Left lung (tissue), 10 donors: ENCODE results near the gene CLTC. TPM values are rescaled to one million over a fixed set of nuclear protein-coding genes. Genes with fewer than 3 reads are reported as not detected.

Experiments used
- ATAC-seq: fragments of 200-7000 bp; cut with Tn5 transposase; one replicate; pipeline ENCODE4 v1.9.1; 2020; ENCODE audit warnings: moderate library complexity
- DNase-seq, 4 donors: peaks; one replicate each; pipeline ENCODE4 v3.0.0-alpha.2; 2013 to 2020
- H3K27ac ChIP-seq, 2 donors: fragments of 200-600 bp; sonication (generic) in 1 of 2; one replicate each; pipeline versions ENCODE4 v1.5.0 to v1.8.0; 2020 to 2021
- H3K27me3 ChIP-seq, 2 donors: fragments of 200-600 bp; sonication (generic) in 1 of 2; one replicate each; pipeline versions ENCODE4 v1.5.0 to v1.8.0; 2020 to 2021
- H3K36me3 ChIP-seq, 2 donors: fragments of 200-600 bp; sonication (generic) in 1 of 2; one replicate each; pipeline versions ENCODE4 v1.5.0 to v1.8.0; 2020 to 2021
- H3K4me1 ChIP-seq, 2 donors: fragments of 200-600 bp; one replicate each; pipeline ENCODE4 v1.8.0; 2021
- H3K4me3 ChIP-seq, 2 donors: fragments of 200-600 bp; sonication (generic) in 1 of 2; one replicate each; pipeline versions ENCODE4 v1.5.0 to v1.8.0; 2020 to 2021; ENCODE audit warnings: mild to moderate bottlenecking in 1 of 2
- H3K9me3 ChIP-seq, 2 donors: fragments of 200-600 bp; sonication (generic) in 1 of 2; one replicate each; pipeline versions ENCODE4 v1.5.0 to v1.8.0; 2020 to 2021
- intact Hi-C, 2 donors: fragments of 100-400 bp; cut with DNase I; formaldehyde crosslinking; loops; one replicate each; pipeline versions ENCODE4 v1.11.2 to v1.14.2; 2022
- polyA plus RNA-seq, 6 donors: library from polyadenylated mRNA; unstranded; fragments of 120-200 nt; gene quantifications; one replicate each; pipeline ENCODE4 v1.2.1, GENCODE V29; 2013; ENCODE audit not compliant: insufficient read length in 6 of 6
- total RNA-seq, 2 donors: library from RNA; stranded (reverse); fragmentation: NEBNext Ultra II Directional; extraction: Animal tissue kit (Norgen Biotek cat#: 25700); gene quantifications; one replicate each; pipeline ENCODE4 v1.2.1, GENCODE V29; 2021
- TF ChIP-seq, protein P1 (sequence below), 2 donors: fragments of 200-600 bp; sonication (generic) in 1 of 2; IDR thresholded peaks; one replicate each; pipeline versions ENCODE4 v1.5.0 to v1.8.0; 2021; ENCODE audit warnings: antibody characterized with exemption in 2 of 2
- donor health status: DM: no; HTN: yes; CAD: no.
- donor health status: DM: no; HTN: no; CAD: no.

Gene CLTC
- total and polyA plus RNA-seq, 8 donors, result 196 to 335 (median 246) TPM

DNA sequence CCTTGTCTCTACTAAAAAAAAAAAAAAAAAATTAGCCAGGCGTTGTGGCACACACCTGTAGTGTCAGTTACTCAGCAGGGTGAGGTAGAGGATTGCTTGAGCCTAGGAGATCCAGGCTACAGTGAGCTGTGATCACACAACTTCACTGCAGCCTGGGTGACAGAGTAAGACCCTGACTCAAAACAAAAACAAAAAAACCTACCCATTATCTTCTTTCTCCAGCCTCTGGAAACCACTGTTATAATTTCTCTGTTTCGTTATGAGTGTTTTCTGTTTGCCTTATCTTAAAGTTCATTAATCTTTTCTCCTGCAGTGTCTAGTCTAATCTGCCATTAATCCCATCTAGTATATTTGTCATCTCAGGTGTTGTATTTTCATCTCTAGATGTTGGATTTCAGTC, 18.6 kb upstream of the CLTC start:
- no peak overlapping the region for H3K4me3 ChIP-seq
- no peaks in the 10 kb centered on the region for H3K27me3 ChIP-seq
- peaks cover 0 to 55% of the 10 kb centered on the region in 2 donors for H3K36me3 ChIP-seq
- ATAC-seq, result no peak
- intact Hi-C loops, result no loop called here
- no peaks in the 10 kb centered on the region for H3K4me1 ChIP-seq
- TF ChIP-seq, protein P1, sequence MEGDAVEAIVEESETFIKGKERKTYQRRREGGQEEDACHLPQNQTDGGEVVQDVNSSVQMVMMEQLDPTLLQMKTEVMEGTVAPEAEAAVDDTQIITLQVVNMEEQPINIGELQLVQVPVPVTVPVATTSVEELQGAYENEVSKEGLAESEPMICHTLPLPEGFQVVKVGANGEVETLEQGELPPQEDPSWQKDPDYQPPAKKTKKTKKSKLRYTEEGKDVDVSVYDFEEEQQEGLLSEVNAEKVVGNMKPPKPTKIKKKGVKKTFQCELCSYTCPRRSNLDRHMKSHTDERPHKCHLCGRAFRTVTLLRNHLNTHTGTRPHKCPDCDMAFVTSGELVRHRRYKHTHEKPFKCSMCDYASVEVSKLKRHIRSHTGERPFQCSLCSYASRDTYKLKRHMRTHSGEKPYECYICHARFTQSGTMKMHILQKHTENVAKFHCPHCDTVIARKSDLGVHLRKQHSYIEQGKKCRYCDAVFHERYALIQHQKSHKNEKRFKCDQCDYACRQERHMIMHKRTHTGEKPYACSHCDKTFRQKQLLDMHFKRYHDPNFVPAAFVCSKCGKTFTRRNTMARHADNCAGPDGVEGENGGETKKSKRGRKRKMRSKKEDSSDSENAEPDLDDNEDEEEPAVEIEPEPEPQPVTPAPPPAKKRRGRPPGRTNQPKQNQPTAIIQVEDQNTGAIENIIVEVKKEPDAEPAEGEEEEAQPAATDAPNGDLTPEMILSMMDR (IDR thresholded peaks at IDR 0.05), result no peak
- H3K9me3 ChIP-seq, result no peaks in the 10 kb centered on the region
- no peak for DNase-seq
- H3K27ac ChIP-seq, result no peak overlapping the region

DNA sequence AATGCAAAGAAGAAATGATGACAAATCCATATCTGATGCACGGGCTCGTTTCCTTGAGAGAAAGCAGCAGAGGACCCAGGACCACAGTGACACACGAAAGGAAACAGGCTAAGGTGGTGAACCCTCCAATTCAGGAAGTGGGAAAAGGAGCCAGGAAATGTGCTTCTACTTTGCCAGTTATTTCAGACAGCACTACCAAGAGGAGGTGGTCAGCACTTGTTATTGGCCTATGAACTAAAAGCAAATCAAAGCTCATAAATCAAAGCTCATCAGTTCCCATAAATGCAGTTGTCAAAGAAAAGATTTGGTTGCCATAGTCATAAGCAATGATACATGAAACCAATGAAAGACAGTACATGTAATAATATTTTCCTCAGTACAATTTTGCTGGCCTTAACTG, 12.6 kb upstream of the CLTC start:
- H3K36me3 ChIP-seq, result peaks cover 0 to 69% of the 10 kb centered on the region in 2 donors
- no peaks in the 10 kb centered on the region for H3K27me3 ChIP-seq
- ATAC-seq, result no peak
- intact Hi-C loops, result no loop called here
- no peak overlapping the region for H3K4me3 ChIP-seq
- no peak overlapping the region for H3K27ac ChIP-seq
- DNase-seq, result no peak
- H3K4me1 ChIP-seq, result no peaks in the 10 kb centered on the region
- TF ChIP-seq, protein P1 (IDR thresholded peaks at IDR 0.05), result no peak
- no peaks in the 10 kb centered on the region for H3K9me3 ChIP-seq

GRCh38 chr17:59607817-59608403, 11.8 kb upstream of the CLTC start:
- H3K27ac ChIP-seq, result no peak overlapping the region
- TF ChIP-seq, protein P1 (IDR thresholded peaks at IDR 0.05), result no peak
- ATAC-seq (peak; percentile 44), DNase-seq (no peak)
- H3K4me1 ChIP-seq, result no peaks in the 10 kb centered on the region
- H3K9me3 ChIP-seq, result no peaks in the 10 kb centered on the region
- intact Hi-C loops, result no loop called here
- H3K4me3 ChIP-seq, result no peak overlapping the region
- H3K27me3 ChIP-seq, result no peaks in the 10 kb centered on the region
- peaks cover 0 to 60% of the 10 kb centered on the region in 2 donors for H3K36me3 ChIP-seq

DNA sequence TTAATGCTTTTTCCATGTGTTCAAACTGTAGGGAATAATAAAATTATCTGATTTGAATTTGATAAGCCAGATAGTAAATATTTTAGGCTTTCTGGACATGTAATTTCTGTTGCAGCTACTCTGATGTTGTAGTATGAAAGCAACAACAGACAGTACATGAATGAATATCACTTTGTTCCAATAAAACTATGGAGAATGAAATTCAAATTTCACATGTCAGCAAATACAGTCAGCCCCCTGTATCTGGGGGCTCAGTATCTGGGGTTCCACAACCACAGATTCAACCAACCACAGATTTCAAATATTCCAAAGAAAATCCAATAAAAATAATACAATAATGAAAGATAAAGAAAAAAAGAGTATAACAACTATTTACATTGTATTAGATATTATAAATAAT, 8.2 kb upstream of the CLTC start:
- Histone ChIP-seq H3K36me3 (peaks cover 0 to 29% of the 10 kb centered on the region in 2 donors), H3K27ac (no peak overlapping the region), H3K4me1 (no peaks in the 10 kb centered on the region), H3K4me3 (no peak overlapping the region), H3K27me3 (no peaks in the 10 kb centered on the region), H3K9me3 (no peaks in the 10 kb centered on the region)
- intact Hi-C loops, result no loop called here
- ATAC-seq (no peak), DNase-seq (no peak)
- TF ChIP-seq, protein P1 (IDR thresholded peaks at IDR 0.05), result no peak

DNA sequence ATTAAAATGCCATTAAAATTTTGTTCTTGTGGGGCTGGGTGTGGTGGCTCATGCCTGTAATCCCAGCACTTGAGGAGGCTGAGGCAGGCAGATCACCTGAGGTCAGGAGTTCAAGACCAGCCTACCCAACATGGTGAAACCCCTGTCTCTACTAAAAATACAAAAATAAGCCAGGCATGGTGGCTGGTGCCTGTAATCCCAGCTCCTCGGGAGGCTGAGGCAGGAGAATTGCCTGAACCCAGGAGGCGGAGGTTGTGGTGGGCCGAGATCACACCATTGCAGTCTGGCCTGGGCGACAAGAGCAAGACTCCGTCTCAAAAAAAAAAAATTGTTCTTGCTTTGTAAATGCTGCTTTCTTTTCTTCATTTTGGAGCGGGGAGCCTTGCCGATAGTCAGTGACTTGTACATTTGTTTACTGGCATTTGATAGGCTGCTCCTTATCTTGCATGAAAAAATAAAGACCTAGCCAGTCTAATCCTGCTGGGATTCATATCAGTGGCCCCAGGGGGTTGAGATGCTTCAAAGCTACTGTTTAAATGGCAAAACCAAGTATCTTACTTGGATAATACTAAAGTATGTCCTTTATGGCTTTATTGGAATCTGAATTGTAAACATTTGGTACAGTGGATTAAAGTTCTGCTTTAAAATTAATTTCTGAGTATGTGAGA, 3.3 kb upstream of the CLTC start:
- no peaks in the 10 kb centered on the region for H3K36me3 ChIP-seq
- peaks cover 3 to 18% of the 10 kb centered on the region in 2 donors for H3K4me1 ChIP-seq
- H3K27me3 ChIP-seq, result no peaks in the 10 kb centered on the region
- TF ChIP-seq, protein P1 (IDR thresholded peaks at IDR 0.05), result no peak
- no peak for ATAC-seq
- H3K27ac ChIP-seq, result no peak overlapping the region
- DNase-seq, result no peak
- intact Hi-C loops, result no loop called here
- H3K9me3 ChIP-seq, result no peaks in the 10 kb centered on the region
- no peak overlapping the region for H3K4me3 ChIP-seq
